Effector memory CD4-positive, alpha-beta T cell (primary cell): ENCODE data around the gene USP9X.
"Not testable (repeated sequence)": the region's sequence is repeated elsewhere in the genome, so short reads cannot be mapped to it uniquely, and the experiment has no call there.

Experiments
- DNase-seq, 3 donors: peaks; one replicate each; pipeline ENCODE4 v3.0.0-alpha.2; 2020
- H3K27ac ChIP-seq: 2 replicates; pipeline ENCODE4 v1.7.0; 2013; ENCODE audit warnings: mild to moderate bottlenecking, low read length, moderate library complexity; ENCODE audit not compliant: insufficient read depth, poor library complexity, severe bottlenecking
- H3K27me3 ChIP-seq: replicated peaks from 2 replicates; pipeline ENCODE4 v1.7.0; 2013; ENCODE audit warnings: mild to moderate bottlenecking, low read length; ENCODE audit not compliant: insufficient read depth, control insufficient read depth, poor library complexity, severe bottlenecking
- H3K36me3 ChIP-seq: 2 replicates; pipeline ENCODE4 v1.7.0; 2013; ENCODE audit warnings: mild to moderate bottlenecking, low read length, moderate library complexity; ENCODE audit not compliant: control insufficient read depth, insufficient read depth
- H3K4me1 ChIP-seq: 2 replicates; pipeline ENCODE4 v1.7.0; 2013; ENCODE audit warnings: low read length, mild to moderate bottlenecking; ENCODE audit not compliant: control insufficient read depth, insufficient read depth, poor library complexity, severe bottlenecking
- H3K4me3 ChIP-seq: 2 replicates; pipeline ENCODE4 v1.7.0; 2013; ENCODE audit warnings: low read length, low read depth, mild to moderate bottlenecking; ENCODE audit not compliant: insufficient read depth, poor library complexity, severe bottlenecking
- H3K9me3 ChIP-seq: 2 replicates; pipeline ENCODE4 v1.7.0; 2013; ENCODE audit warnings: mild to moderate bottlenecking, low read length, moderate library complexity; ENCODE audit not compliant: control insufficient read depth

USP9X gene

GRCh38 chrX:41145920-41146608 lies 60.8 kb downstream of the USP9X start:
- no peaks in the 10 kb centered on the region for H3K4me1 ChIP-seq
- DNase-seq, result no peak
- peaks cover 36% of the 10 kb centered on the region for H3K36me3 ChIP-seq
- no peak overlapping the region for H3K27ac ChIP-seq
- no peaks in the 10 kb centered on the region for H3K27me3 ChIP-seq
- H3K9me3 ChIP-seq, result no peaks in the 10 kb centered on the region
- no peak overlapping the region for H3K4me3 ChIP-seq

- Histone ChIP-seq H3K4me3 (no peak overlapping the region), H3K27ac (no peak overlapping the region), H3K9me3 (no peaks in the 10 kb centered on the region), H3K27me3 (no peaks in the 10 kb centered on the region), H3K36me3 (peaks cover 39% of the 10 kb centered on the region), H3K4me1 (no peaks in the 10 kb centered on the region)
- no peak for DNase-seq
These were observed 63.3 kb downstream of the USP9X start for GRCh38 chrX:41148553-41148952.

DNA sequence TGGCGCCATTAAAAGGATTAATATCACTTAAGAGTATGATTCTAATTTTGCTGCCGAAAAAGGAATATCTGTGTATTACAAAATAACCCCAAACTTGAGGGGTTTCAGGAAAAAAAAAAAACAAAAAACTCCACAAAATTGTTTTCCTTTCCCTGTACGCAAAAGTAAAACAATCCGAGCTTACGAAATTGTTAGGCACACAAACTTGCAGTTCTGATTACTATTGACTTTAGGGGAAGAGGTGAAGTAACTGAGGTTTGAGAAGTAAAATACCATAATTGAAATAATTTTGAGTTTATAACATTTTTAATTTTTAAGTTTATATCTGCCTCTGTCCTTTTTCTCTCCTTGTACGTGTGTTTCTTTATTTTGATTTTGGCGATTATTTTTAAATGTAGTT lies 64.8 kb downstream of the USP9X start:
- no peaks in the 10 kb centered on the region for H3K27me3 ChIP-seq
- H3K9me3 ChIP-seq, result no peaks in the 10 kb centered on the region
- H3K36me3 ChIP-seq, result peaks cover 39% of the 10 kb centered on the region
- no peak overlapping the region for H3K4me3 ChIP-seq
- H3K4me1 ChIP-seq, result no peaks in the 10 kb centered on the region
- no peak for DNase-seq
- H3K27ac ChIP-seq, result no peak overlapping the region

- H3K36me3 ChIP-seq, result peaks cover 45% of the 10 kb centered on the region
- not testable (repeated sequence) for H3K27ac ChIP-seq, H3K9me3 ChIP-seq, H3K4me3 ChIP-seq, H3K4me1 ChIP-seq, H3K27me3 ChIP-seq, DNase-seq
These were observed 66.5 kb downstream of the USP9X start for GRCh38 chrX:41151726-41152125.

- no peaks in the 10 kb centered on the region for H3K4me1 ChIP-seq
- H3K4me3 ChIP-seq, result no peak overlapping the region
- H3K36me3 ChIP-seq, result peaks cover 48% of the 10 kb centered on the region
- no peak overlapping the region for H3K27ac ChIP-seq
- no peak for DNase-seq
- H3K9me3 ChIP-seq, result no peaks in the 10 kb centered on the region
- no peaks in the 10 kb centered on the region for H3K27me3 ChIP-seq
These were observed 67.0 kb downstream of the USP9X start for GRCh38 chrX:41152221-41152620.

- H3K4me1 ChIP-seq, result no peaks in the 10 kb centered on the region
- no peak for DNase-seq
- H3K36me3 ChIP-seq, result peaks cover 39% of the 10 kb centered on the region
- no peaks in the 10 kb centered on the region for H3K9me3 ChIP-seq
- H3K27ac ChIP-seq, result no peak overlapping the region
- H3K4me3 ChIP-seq, result no peak overlapping the region
- H3K27me3 ChIP-seq, result no peaks in the 10 kb centered on the region
These were observed 68.2 kb downstream of the USP9X start for GRCh38 chrX:41153448-41153847.

GRCh38 chrX:41153957-41154356 lies 68.7 kb downstream of the USP9X start:
- Histone ChIP-seq H3K9me3 (no peaks in the 10 kb centered on the region), H3K27ac (no peak overlapping the region), H3K4me1 (no peaks in the 10 kb centered on the region), H3K4me3 (no peak overlapping the region), H3K27me3 (no peaks in the 10 kb centered on the region), H3K36me3 (peaks cover 34% of the 10 kb centered on the region)
- DNase-seq, result no peak

DNA sequence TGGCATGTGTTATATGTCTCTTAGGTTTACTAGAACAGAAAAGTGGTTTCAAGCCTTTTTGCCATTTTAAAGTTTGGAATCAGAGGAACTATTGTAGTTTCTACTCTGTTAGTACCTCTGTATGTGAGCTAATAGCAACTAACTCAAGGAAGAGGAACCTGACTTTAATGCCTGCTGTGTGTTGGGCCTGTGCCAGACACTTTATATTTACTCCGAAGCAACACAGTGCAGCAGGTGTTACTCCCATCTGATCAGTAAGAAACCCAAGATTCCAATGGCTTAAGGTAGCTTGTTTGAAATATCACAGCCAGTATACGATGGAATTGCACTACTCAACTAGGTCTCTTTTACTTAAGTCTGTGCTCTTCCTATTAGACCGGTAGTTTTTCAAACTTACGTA lies 79.2 kb downstream of the USP9X start:
- Histone ChIP-seq H3K36me3 (peaks cover 25% of the 10 kb centered on the region), H3K27ac (no peak overlapping the region), H3K9me3 (no peaks in the 10 kb centered on the region)

GRCh38 chrX:41167888-41168287 lies 82.6 kb downstream of the USP9X start:
- Histone ChIP-seq H3K9me3 (no peaks in the 10 kb centered on the region), H3K36me3 (peaks cover 55% of the 10 kb centered on the region), H3K27ac (no peak overlapping the region), H3K4me3 (no peak overlapping the region), H3K27me3 (no peaks in the 10 kb centered on the region), H3K4me1 (no peaks in the 10 kb centered on the region)
- no peak for DNase-seq

More for the DNA sequence above, 79.2 kb downstream of the USP9X start:
- H3K27me3 ChIP-seq, result no peaks in the 10 kb centered on the region
- no peaks in the 10 kb centered on the region for H3K4me1 ChIP-seq
- no peak for DNase-seq
- H3K4me3 ChIP-seq, result no peak overlapping the region

DNA sequence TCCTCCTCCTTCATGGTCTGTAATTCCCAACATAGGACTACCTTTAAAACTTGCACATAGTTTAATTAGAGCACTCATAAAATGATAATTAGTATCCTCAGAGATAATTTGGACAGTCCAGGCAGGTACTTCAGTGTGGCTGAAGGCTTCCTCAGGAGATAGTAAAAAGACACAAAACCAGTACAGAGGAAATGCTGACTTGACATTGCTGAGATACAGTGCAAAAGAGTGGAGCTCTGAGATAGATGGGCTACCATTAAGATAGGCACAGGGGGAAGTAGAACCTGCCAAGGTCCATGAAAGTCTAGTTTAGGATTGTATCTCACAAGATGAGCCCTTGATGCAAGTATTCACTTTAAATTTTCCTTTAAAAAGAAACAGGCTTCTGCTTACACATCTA lies 91.0 kb downstream of the USP9X start:
- Histone ChIP-seq H3K36me3 (peaks cover 31% of the 10 kb centered on the region), H3K4me3 (no peak overlapping the region), H3K4me1 (no peaks in the 10 kb centered on the region), H3K27ac (no peak overlapping the region), H3K9me3 (no peaks in the 10 kb centered on the region), H3K27me3 (no peaks in the 10 kb centered on the region)
- DNase-seq, result no peak
